Ishikawa (cell line): ENCODE measurements around the gene COMMD1.

Experiments
- CEBPB ChIP-seq: IDR thresholded peaks from 2 replicates; pipeline ENCODE4 v1.6.1; 2012
- CREB1 ChIP-seq: IDR thresholded peaks from 2 replicates; pipeline ENCODE4 v1.6.1; 2012; ENCODE audit warnings: low read depth
- EGR1 ChIP-seq: IDR thresholded peaks from 2 replicates; pipeline ENCODE4 v1.6.1; 2012
- EP300 ChIP-seq: IDR thresholded peaks from 2 replicates; pipeline ENCODE4 v1.6.1; 2012; ENCODE audit warnings: borderline replicate concordance
- FOXM1 ChIP-seq: IDR thresholded peaks from 2 replicates; pipeline ENCODE4 v1.6.1; 2012; ENCODE audit warnings: low read depth, borderline replicate concordance
- NFIC ChIP-seq: IDR thresholded peaks from 2 replicates; pipeline ENCODE4 v1.6.1; 2012
- RAD21 ChIP-seq: IDR thresholded peaks from 2 replicates; pipeline ENCODE4 v1.6.1; 2012; ENCODE audit warnings: low read depth
- TAF1 ChIP-seq: IDR thresholded peaks from 2 replicates; pipeline ENCODE4 v1.6.1; 2012; ENCODE audit warnings: low read depth, mild to moderate bottlenecking
- TCF12 ChIP-seq: IDR thresholded peaks from 2 replicates; pipeline ENCODE4 v1.6.1; 2012; ENCODE audit warnings: low read depth
- TEAD4 ChIP-seq: IDR thresholded peaks from 2 replicates; pipeline ENCODE4 v1.6.1; 2012
- YY1 ChIP-seq: IDR thresholded peaks from 2 replicates; pipeline ENCODE4 v1.6.1; 2012; ENCODE audit warnings: low read depth
- ZBTB7A ChIP-seq: IDR thresholded peaks from 2 replicates; pipeline ENCODE4 v1.6.1; 2012; ENCODE audit warnings: low read depth
- TF ChIP-seq, protein P1 (sequence below): IDR thresholded peaks from 2 replicates; pipeline ENCODE4 v1.6.1; 2012
- TF ChIP-seq, protein P2 (sequence below): IDR thresholded peaks from 2 replicates; pipeline ENCODE4 v1.6.1; 2012; ENCODE audit warnings: low read depth, mild to moderate bottlenecking
- TF ChIP-seq, protein P3 (sequence below): IDR thresholded peaks from 2 replicates; pipeline ENCODE4 v1.6.1; 2012

COMMD1 gene

DNA sequence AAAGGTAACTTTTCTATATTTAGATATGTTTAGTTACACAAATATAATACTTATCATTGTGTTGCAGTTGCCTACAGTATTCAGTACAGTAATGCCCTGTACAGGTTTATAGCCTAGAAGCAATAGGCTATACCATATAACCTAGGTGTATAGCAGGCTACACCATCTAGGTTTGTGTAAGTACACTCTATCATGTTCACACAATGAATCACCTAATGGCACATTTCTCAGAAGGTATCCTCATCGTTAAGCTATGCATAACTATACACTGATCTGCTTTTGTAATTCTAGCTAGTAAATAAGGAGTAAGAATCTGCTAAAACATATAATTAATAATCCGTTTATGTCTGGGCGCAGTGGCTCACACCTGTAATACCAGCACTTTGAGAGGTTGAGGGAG lies 102.1 kb downstream of the COMMD1 start:
- no peak for TF ChIP-seq ZBTB7A
- no peak for TF ChIP-seq CREB1
- TF ChIP-seq EP300, result no peak
- TF ChIP-seq CEBPB, result no peak
- no peak for TF ChIP-seq TAF1
- TF ChIP-seq YY1, result no peak
- TF ChIP-seq, protein P1, sequence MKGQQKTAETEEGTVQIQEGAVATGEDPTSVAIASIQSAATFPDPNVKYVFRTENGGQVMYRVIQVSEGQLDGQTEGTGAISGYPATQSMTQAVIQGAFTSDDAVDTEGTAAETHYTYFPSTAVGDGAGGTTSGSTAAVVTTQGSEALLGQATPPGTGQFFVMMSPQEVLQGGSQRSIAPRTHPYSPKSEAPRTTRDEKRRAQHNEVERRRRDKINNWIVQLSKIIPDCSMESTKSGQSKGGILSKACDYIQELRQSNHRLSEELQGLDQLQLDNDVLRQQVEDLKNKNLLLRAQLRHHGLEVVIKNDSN, result no peak
- TF ChIP-seq EGR1, result no peak
- TF ChIP-seq, protein P2, sequence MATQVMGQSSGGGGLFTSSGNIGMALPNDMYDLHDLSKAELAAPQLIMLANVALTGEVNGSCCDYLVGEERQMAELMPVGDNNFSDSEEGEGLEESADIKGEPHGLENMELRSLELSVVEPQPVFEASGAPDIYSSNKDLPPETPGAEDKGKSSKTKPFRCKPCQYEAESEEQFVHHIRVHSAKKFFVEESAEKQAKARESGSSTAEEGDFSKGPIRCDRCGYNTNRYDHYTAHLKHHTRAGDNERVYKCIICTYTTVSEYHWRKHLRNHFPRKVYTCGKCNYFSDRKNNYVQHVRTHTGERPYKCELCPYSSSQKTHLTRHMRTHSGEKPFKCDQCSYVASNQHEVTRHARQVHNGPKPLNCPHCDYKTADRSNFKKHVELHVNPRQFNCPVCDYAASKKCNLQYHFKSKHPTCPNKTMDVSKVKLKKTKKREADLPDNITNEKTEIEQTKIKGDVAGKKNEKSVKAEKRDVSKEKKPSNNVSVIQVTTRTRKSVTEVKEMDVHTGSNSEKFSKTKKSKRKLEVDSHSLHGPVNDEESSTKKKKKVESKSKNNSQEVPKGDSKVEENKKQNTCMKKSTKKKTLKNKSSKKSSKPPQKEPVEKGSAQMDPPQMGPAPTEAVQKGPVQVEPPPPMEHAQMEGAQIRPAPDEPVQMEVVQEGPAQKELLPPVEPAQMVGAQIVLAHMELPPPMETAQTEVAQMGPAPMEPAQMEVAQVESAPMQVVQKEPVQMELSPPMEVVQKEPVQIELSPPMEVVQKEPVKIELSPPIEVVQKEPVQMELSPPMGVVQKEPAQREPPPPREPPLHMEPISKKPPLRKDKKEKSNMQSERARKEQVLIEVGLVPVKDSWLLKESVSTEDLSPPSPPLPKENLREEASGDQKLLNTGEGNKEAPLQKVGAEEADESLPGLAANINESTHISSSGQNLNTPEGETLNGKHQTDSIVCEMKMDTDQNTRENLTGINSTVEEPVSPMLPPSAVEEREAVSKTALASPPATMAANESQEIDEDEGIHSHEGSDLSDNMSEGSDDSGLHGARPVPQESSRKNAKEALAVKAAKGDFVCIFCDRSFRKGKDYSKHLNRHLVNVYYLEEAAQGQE, result no peak
- TF ChIP-seq, protein P3, sequence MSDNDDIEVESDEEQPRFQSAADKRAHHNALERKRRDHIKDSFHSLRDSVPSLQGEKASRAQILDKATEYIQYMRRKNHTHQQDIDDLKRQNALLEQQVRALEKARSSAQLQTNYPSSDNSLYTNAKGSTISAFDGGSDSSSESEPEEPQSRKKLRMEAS, result no peak
- no peak for TF ChIP-seq FOXM1
- no peak for TF ChIP-seq TCF12
- TF ChIP-seq NFIC, result no peak
- no peak for TF ChIP-seq TEAD4
- TF ChIP-seq RAD21, result no peak

DNA sequence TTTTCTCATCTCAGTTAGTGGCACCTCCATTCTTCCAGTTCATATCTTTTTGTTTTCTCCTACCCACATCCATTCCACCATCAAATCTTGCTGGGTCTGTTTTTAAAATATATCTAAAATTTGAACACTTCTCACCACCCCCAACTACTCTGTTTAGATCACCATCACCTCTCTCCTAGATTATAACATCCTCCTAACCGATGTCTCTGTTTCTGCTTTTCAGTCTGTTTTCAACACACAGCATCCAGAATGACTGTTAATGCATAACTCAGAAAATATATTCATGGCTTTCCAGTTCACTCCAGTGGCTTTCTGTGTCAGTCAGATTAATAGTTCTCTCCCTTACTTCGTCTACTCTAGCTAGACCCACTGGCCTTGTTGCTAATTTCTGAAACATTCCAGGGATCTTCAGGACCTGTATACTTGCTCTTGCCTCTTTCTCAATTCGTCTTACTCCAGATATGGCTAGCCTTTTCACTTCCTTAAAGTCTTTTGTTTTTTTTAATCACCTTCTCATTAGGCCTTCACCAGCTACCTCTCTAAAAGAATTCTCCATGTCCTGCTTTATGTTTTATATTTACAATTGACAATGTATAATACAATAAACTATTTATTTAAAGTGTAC lies 105.3 kb downstream of the COMMD1 start:
- TF ChIP-seq CEBPB (no peak), EP300 (no peak), RAD21 (no peak), YY1 (no peak)
- TF ChIP-seq, protein P2, result no peak
- TF ChIP-seq, protein P3, result no peak

DNA sequence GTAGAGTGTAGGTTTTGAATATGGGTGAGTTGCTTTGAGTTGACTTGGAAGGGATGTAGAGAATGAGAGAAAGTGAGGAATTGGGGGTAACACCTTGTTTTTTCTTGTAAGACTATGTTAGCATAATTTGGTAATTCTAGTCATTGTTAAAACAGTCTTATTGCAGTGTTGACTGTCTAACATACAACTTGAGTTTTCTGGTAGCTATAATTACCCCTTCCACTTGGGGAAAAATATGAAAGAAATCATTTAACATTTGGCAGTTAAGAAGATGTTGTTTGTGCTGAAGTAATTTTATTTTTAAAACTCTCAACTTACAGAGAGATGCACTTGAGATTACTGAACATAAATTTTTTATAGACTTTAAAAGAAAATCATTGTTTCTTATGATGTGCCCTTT lies 108.2 kb downstream of the COMMD1 start:
- TF ChIP-seq, protein P1, result no peak
- TF ChIP-seq NFIC (no peak), TEAD4 (no peak), TAF1 (no peak), EGR1 (no peak), CREB1 (no peak), EP300 (no peak), RAD21 (no peak), YY1 (no peak)
- TF ChIP-seq, protein P2, result no peak

DNA sequence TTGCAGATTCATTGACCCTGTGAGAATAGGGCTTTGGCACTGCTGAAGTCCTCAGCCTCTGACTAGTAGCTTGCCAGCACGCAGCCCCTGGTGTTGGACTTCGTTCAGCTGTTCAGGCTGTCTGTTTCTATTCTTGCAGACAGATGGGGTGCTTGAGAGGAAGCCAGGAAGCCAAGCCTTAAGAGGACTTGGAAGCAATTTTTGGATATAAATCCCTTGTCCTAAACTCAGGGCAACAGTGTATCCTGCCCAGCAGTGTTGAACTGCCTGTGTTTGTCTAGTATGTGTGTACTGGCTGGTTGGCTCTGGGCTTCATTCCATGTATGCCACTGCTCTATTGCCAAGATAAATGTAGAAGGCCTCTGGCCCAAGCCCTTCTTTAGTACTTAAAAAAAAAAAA lies 108.6 kb downstream of the COMMD1 start:
- no peak for TF ChIP-seq ZBTB7A
- no peak for TF ChIP-seq TCF12
- no peak for TF ChIP-seq EP300
- TF ChIP-seq, protein P1, result no peak
- TF ChIP-seq YY1, result no peak
- no peak for TF ChIP-seq TAF1
- TF ChIP-seq, protein P3, result no peak
- TF ChIP-seq RAD21, result no peak
- TF ChIP-seq EGR1, result no peak
- TF ChIP-seq FOXM1, result no peak
- TF ChIP-seq, protein P2, result no peak
- no peak for TF ChIP-seq TEAD4
- no peak for TF ChIP-seq NFIC
- TF ChIP-seq CREB1, result no peak
- no peak for TF ChIP-seq CEBPB
